Inflammatory macrophage (primary cell): ENCODE measurements around the gene POLN.
"Not testable (repeated sequence)": the region's sequence is repeated elsewhere in the genome, so short reads cannot be mapped to it uniquely, and the experiment has no call there.

Source experiments
- DNase-seq, 2 donors: peaks; one replicate each; pipeline ENCODE4 v3.0.0-alpha.2; 2020 to 2022

Gene POLN

GRCh38 chr4:2217726-2218125 lies 24.2 kb downstream of the POLN start:
- no peak for DNase-seq

- DNase-seq = no peak
These were observed 29.1 kb downstream of the POLN start for GRCh38 chr4:2212831-2213230.

DNA sequence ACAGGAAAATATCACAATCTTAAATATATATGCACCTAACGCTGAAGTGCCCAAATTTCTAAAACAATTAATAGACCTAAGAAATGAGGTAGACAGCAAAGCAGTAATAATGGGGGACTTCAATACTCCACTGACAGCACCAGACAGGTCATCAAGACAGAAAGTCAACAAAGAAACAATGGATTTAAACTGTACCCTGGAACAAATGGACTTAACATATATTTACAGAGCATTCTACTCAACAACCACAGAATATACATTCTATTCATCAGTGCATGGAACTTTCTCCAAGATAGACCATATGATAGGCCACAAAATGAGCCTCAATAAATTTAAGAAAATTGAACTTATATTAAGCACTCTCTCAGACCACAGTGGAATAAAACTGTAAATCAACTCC lies 39.1 kb downstream of the POLN start:
- DNase-seq = not testable (repeated sequence)

- no peak for DNase-seq
These were observed 47.4 kb downstream of the POLN start for GRCh38 chr4:2194496-2194895.

GRCh38 chr4:2193326-2193725 lies 48.6 kb downstream of the POLN start:
- no peak for DNase-seq

GRCh38 chr4:2186865-2187172 lies 55.1 kb downstream of the POLN start:
- no peak for DNase-seq

DNA sequence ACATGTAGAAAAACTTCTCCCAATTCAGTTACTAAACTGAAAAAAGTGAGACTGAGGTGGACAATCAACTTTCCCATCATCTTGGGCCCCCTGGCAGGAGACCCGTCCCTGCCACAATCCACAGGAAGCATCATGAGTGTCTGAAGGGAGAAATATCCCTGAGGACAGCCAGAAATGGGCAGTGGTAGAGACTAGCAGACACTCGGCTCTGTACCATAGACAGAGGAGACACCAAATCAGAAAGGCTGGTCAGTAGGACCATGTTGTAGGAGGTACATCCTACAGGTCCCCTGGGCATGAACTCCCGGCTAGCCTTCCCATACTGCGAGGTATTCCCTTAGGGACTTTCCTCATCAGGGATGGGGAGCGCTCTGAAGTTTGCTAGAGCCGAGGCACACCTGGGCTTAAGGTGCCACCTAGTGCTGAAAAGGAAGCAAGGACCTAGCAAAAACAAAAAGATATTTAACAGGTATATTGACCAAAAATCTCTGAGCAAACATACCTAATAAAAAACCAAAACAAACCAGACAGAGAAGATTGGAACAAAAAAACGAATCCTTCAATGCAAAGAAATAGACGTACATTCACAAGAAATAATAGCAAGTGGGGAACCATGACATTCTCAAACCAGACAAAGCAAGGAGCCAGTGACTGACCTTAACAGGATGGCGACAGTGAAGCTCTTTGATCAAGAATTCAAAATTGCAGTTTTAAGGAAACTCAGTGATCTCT lies 55.6 kb downstream of the POLN start:
- DNase-seq = no peak

- no peak for DNase-seq
These were observed 58.5 kb downstream of the POLN start for GRCh38 chr4:2183394-2183793.

DNA sequence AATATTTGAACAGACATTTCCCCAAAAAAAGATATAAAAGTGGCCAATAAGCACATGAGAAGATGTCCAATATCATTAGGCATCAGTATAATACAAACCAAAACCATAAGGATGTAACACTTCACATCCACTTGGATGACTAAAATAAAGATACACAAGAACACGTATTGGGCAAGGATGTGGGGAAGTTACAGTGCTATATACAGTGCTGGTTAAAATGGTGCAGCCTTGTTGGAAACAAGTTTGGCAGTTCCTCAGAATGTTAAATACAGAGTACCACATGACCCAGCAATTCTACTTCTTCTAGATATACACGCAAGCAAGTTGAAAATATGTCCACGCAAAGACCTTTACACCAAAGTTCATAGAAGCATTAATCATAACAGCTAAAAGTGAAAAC lies 58.9 kb downstream of the POLN start:
- DNase-seq = peak; percentile 66 to 73

- DNase-seq = peak in 1 of 2 donors; percentile 31
These were observed 61.5 kb downstream of the POLN start for GRCh38 chr4:2180410-2180809.

GRCh38 chr4:2179717-2180116 lies 62.2 kb downstream of the POLN start:
- no peak for DNase-seq

DNA sequence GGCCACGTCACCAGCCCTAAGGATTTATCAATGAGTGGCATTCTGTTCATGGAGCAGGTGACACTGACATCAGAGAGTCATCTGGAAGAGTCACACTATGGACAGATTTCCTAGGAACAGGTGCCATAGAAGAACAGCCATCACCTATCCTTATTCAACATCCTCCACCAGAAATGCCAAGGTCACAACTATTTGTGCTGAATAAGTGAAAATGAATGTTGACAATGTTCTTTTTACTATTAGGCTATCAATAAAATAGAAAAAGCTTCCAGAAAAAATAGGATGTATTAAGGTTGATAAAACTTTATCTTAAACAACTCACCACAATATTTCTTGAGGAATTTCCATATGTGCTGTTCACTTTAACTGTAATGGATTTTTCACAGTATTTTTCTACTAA lies 62.9 kb downstream of the POLN start:
- no peak for DNase-seq

GRCh38 chr4:2177443-2178093 lies 64.4 kb downstream of the POLN start:
- DNase-seq = no peak

- no peak for DNase-seq
These were observed 65.8 kb downstream of the POLN start for GRCh38 chr4:2175990-2176698.

DNA sequence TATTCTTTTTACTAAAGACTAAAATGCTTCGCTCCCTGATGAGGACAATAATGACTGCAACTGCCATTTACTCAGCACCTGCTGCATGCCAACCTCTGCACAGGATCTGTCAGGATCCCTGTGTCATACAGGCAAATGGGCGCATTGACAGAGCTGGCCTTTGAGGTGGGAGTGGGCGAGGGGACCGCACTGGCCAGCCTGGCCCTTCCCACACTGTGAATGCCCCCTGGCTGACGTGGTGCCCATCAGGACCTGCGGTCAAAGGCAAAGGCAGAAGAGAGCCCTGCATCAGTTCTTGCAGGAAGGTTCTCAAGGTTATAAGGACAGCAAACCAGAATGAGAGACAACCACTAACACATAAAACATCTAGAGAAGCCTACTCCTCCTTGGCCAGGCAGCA lies 67.9 kb downstream of the POLN start:
- DNase-seq = no peak

GRCh38 chr4:2172627-2173231 lies 69.2 kb downstream of the POLN start:
- DNase-seq = no peak

DNA sequence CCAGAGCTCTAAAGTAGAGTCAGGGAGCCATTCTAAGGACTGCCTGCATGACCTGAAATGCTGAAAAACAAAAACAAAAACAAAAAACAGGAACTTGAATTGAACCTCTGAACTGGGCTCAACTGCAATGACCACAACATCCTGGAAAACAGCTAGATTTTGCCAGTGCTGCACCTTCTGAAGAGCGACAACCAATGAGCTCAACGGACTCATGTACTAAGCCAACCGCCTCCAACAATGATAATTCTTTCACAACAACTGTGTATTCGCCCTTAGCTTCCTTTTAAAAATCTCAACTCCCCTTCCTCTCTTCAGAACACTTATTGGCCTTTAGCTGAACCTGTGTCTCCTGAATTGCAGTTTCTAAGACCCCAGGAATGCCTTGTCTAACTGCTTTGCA lies 69.8 kb downstream of the POLN start:
- peak; percentile 66 to 86 for DNase-seq

- DNase-seq = no peak
These were observed 73.2 kb downstream of the POLN start for GRCh38 chr4:2168469-2169319.

DNA sequence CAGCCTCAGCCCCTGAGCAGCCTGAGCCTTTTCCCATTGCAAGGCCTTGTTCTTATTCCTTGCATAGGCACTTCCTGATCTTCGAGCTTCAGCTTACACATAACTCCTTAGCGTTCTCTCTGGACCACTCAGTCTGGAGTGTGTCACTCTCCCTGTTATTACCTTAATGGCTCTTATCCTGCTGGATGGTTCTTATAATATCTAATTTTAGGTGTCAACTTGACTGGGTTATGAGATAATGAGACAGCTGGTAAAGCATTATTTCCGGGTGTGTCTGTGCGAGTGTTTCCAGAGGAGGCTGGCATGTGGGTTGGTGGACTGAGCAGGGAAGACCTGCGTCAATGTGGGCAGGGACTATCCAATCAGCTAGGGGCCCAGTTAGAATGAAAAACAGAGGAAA lies 75.7 kb downstream of the POLN start:
- DNase-seq = no peak

- no peak for DNase-seq
These were observed 76.5 kb downstream of the POLN start for GRCh38 chr4:2165391-2165790.

DNA sequence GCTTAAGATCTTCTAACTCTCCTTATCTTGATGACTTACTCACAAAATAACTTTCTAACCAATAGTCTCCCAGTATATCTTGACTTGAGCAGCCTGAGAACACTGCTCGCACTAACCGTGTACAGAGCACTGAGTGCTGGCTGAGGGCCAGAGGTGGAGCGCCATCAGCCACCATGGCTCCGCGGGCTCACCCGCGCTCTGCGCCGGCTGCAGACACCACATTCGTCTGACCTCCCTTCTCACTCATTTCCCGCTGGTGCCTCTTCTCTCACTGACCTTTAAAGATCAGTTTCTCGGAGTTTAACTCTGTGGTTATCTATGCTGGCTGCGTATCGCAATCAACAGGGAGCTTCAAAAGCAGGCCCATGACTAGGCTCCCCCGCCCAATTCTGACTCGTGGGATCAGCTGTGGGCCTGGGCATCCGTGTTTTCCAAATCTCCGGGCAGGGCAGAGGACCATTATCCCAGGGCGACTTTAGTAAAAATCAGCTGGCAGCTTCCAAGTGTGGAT lies 78.6 kb downstream of the POLN start:
- no peak for DNase-seq

- not testable (repeated sequence) for DNase-seq
These were observed 80.7 kb downstream of the POLN start for GRCh38 chr4:2161092-2161703.
